Mucosa of stomach (tissue), 1 donor: ENCODE measurements around the gene DDC.
"Not testable (repeated sequence)": the region's sequence is repeated elsewhere in the genome, so short reads cannot be mapped to it uniquely, and the experiment has no call there.

Source experiments
- H3K27me3 ChIP-seq: one replicate; pipeline ENCODE4 v1.7.0; 2013; ENCODE audit warnings: mild to moderate bottlenecking, low read length; ENCODE audit not compliant: control insufficient read depth, insufficient read depth
- H3K36me3 ChIP-seq: one replicate; pipeline ENCODE4 v1.7.0; 2013; ENCODE audit warnings: low read length; ENCODE audit not compliant: control insufficient read depth, insufficient read depth
- H3K4me1 ChIP-seq: one replicate; pipeline ENCODE4 v1.7.0; 2013; ENCODE audit warnings: mild to moderate bottlenecking, low read length; ENCODE audit not compliant: control insufficient read depth, insufficient read depth
- H3K4me3 ChIP-seq: one replicate; pipeline ENCODE4 v1.7.0; 2013; ENCODE audit warnings: low read length
- H3K9ac ChIP-seq: one replicate; pipeline ENCODE4 v1.7.0; 2013; ENCODE audit warnings: mild to moderate bottlenecking, low read length, moderate library complexity
- H3K9me3 ChIP-seq: one replicate; pipeline ENCODE4 v1.7.0; 2013; ENCODE audit warnings: mild to moderate bottlenecking, low read length, moderate library complexity; ENCODE audit not compliant: control insufficient read depth
- donor health status: Pancreatic carcinoma.

Gene DDC

DNA sequence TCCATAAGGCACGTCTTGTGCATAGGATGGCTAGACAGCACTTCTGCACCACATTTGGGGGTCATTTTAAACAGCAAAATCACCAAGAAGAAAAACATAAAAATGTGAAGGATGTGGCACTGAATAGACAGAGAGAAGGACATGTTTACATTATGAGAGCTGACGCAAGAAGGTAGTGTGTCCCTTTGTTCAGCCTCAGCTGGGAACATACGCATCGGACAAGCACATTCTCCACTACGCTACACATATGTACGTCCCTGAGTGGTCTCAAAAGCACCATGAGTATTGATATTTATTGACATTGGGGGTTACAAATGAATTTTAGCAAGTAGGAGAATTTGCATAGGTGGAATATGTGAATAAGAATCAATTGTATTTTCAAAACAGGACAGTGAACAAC lies 20.2 kb downstream of the DDC start:
- Histone ChIP-seq H3K4me1 (no peaks in the 10 kb centered on the region), H3K9me3 (no peaks in the 10 kb centered on the region), H3K9ac (no peak overlapping the region), H3K4me3 (no peak overlapping the region), H3K36me3 (no peaks in the 10 kb centered on the region), H3K27me3 (no peaks in the 10 kb centered on the region)

DNA sequence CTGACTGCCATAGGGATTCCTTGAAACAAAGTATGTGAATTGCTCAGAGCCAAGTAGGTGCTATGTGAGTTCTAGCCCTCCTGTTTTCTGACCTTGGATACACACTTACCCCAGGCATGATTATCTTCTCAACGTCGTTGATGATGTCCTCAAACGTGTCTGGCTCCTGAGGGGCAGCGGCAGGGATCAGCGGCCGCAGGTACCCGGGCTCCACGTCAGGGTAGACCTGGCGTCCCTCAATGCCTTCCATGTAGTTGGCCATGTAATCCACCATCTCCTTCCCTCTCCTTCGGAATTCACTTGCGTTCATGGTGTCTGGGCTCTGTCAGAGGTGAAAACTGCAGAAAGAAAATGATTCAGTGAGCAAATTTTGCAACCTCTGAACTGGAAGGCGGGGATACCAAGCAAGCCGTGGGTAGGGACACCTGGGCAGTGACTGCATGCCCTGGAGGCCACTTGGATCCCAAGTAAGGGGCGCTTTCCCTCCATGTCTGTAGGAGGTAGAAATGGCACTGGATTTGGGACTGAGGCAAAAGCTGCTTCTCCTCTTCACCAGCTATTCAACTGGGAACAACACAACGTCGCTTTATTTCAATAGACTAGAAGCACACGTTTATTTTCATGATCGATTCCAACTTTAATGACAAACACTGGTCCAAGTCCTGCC lies 21.3 kb downstream of the DDC start:
- Histone ChIP-seq H3K9ac (no peak overlapping the region), H3K4me1 (no peaks in the 10 kb centered on the region)

DNA sequence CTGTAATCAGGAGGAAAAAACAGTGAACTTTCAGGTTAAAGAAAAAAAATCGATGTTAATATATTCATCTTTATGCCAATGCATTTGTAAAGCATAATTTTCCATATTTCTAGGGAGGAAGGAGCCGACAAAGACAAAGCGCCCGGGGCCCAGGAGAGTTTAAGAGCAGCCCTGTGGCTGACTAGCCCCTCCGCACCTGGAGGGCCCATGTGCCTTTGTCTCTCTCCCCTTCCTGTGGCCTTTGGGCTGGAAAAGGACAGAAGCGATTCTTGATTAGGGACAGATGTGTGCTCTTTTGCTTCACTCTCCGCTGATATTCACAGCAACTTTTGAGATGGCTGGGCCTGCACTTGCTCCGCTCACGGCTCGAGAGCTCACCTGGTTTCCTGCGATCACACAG lies 23.1 kb downstream of the DDC start:
- Histone ChIP-seq H3K36me3 (no peaks in the 10 kb centered on the region), H3K9me3 (no peaks in the 10 kb centered on the region), H3K4me1 (no peaks in the 10 kb centered on the region), H3K4me3 (no peak overlapping the region), H3K9ac (no peak overlapping the region), H3K27me3 (no peaks in the 10 kb centered on the region)

More for the DNA sequence above, 21.3 kb downstream of the DDC start:
- Histone ChIP-seq H3K27me3 (no peaks in the 10 kb centered on the region), H3K4me3 (no peak overlapping the region), H3K9me3 (no peaks in the 10 kb centered on the region), H3K36me3 (no peaks in the 10 kb centered on the region)

GRCh38 chr7:50540785-50541579 lies 24.2 kb downstream of the DDC start:
- no peaks in the 10 kb centered on the region for H3K36me3 ChIP-seq

DNA sequence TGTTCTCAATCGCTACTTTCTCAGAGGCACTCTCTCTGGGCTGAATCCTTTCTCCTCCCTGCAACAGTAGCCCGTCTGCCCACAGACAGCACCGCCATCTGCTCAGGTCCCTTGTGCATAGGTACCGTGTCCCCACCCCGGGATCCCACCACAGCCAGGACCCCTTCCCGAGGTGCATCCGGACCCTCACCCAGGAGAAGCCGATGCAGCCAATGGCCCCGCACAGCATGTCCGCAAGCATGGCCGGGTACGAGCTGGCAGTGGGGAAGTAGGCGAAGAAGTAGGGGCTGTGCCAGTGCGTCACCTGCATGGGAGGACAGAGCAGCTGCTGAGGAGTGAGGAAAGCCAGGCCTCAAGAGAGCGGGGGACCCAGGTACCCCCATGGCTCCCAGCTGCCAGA lies 25.5 kb downstream of the DDC start:
- Histone ChIP-seq H3K4me3 (no peak overlapping the region), H3K9me3 (no peaks in the 10 kb centered on the region), H3K9ac (no peak overlapping the region), H3K4me1 (peaks cover 1% of the 10 kb centered on the region), H3K36me3 (no peaks in the 10 kb centered on the region), H3K27me3 (no peaks in the 10 kb centered on the region)

More at GRCh38 chr7:50540785-50541579, 24.2 kb downstream of the DDC start:
- Histone ChIP-seq H3K9me3 (no peaks in the 10 kb centered on the region), H3K27me3 (no peaks in the 10 kb centered on the region), H3K9ac (no peak overlapping the region), H3K4me3 (no peak overlapping the region), H3K4me1 (no peaks in the 10 kb centered on the region)

DNA sequence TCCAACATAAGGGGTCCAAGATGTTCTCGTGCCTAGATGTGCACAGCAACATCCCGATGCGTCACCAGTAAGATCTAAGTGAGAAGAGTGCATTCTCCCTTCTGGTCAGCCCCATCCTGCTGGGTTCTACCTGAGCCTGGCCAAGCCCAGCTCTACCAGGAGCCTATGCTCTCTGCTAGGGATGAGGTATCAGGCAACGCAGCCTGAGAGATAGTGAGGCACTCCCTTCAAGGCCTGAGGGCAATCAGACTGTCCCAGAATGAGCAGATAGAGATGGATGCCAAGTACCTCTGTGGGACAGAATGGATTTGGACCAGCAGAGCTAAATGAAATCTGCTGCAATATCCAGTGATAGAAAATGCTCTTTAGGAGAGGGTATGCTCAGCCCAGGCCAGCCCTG lies 26.7 kb downstream of the DDC start:
- Histone ChIP-seq H3K4me3 (no peak overlapping the region), H3K27me3 (no peaks in the 10 kb centered on the region), H3K9ac (no peak overlapping the region), H3K36me3 (no peaks in the 10 kb centered on the region), H3K9me3 (no peaks in the 10 kb centered on the region), H3K4me1 (peaks cover 4% of the 10 kb centered on the region)

GRCh38 chr7:50537417-50537816 lies 27.8 kb downstream of the DDC start:
- Histone ChIP-seq H3K4me3 (no peak overlapping the region), H3K9ac (no peak overlapping the region), H3K9me3 (no peaks in the 10 kb centered on the region), H3K4me1 (peaks cover 4% of the 10 kb centered on the region), H3K27me3 (no peaks in the 10 kb centered on the region), H3K36me3 (no peaks in the 10 kb centered on the region)

- H3K9me3 ChIP-seq, H3K27me3 ChIP-seq, H3K9ac ChIP-seq, H3K4me3 ChIP-seq, H3K4me1 ChIP-seq, H3K36me3 ChIP-seq: not testable (repeated sequence)
Observed at GRCh38 chr7:50535291-50535711, 29.9 kb downstream of the DDC start.

- Histone ChIP-seq H3K36me3 (no peaks in the 10 kb centered on the region), H3K4me3 (no peak overlapping the region), H3K27me3 (no peaks in the 10 kb centered on the region), H3K4me1 (peaks cover 5% of the 10 kb centered on the region), H3K9me3 (no peaks in the 10 kb centered on the region), H3K9ac (no peak overlapping the region)
Observed at GRCh38 chr7:50534690-50535290, 30.4 kb downstream of the DDC start.

- Histone ChIP-seq H3K9ac (no peak overlapping the region), H3K9me3 (no peaks in the 10 kb centered on the region), H3K4me3 (no peak overlapping the region), H3K36me3 (no peaks in the 10 kb centered on the region), H3K27me3 (no peaks in the 10 kb centered on the region), H3K4me1 (peaks cover 14% of the 10 kb centered on the region)
Observed at GRCh38 chr7:50533866-50534265, 31.3 kb downstream of the DDC start.

GRCh38 chr7:50531928-50532327 lies 33.3 kb downstream of the DDC start:
- no peaks in the 10 kb centered on the region for H3K36me3 ChIP-seq
- H3K9ac ChIP-seq, result no peak overlapping the region
- no peaks in the 10 kb centered on the region for H3K9me3 ChIP-seq
- peaks cover 23% of the 10 kb centered on the region for H3K4me1 ChIP-seq
- H3K4me3 ChIP-seq, result no peak overlapping the region
- H3K27me3 ChIP-seq, result no peaks in the 10 kb centered on the region

- Histone ChIP-seq H3K9ac (no peak overlapping the region), H3K27me3 (no peaks in the 10 kb centered on the region), H3K36me3 (no peaks in the 10 kb centered on the region), H3K9me3 (no peaks in the 10 kb centered on the region), H3K4me1 (peaks cover 23% of the 10 kb centered on the region), H3K4me3 (no peak overlapping the region)
Observed at GRCh38 chr7:50531401-50531911, 33.7 kb downstream of the DDC start.
